ENCODE measurements around the gene CEL.
"Not testable (repeated sequence)": the region's sequence is repeated elsewhere in the genome, so short reads cannot be mapped to it uniquely, and the experiment has no call there.

CEL gene

GRCh38 chr9:133061764-133062145, at the start of gene CEL:
Gene CEL (plus strand): TSS chr9:133061981. CDS start chr9:133062003, 22 bp downstream.
- DNase-seq (ENCODE audit: low read depth); H3K4me3 ChIP-seq (ENCODE audit: control insufficient read depth, low read depth, low read length): not testable (repeated sequence)

DNA sequence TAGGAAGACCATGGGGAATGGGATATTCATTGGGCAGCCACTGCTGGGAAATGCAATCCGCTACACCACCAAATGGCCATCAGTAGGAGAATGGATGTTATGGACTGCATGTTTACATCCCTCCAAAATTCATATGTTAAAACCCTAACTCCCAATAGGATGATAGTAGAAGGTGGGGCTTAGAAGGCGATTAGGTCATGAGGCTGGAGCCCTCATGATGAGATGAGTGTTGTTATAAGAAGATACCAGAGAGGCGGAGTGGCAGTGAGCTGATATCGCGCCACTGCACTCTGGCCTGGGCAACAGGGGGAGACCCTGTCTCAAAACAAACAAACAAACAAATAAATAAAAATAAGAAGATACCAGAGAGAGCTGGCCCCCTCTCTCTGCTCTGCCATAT, 47.1 kb upstream of the CEL start:
- DNase-seq (ENCODE audit: low read depth): no peak
- no peak overlapping the region for H3K4me3 ChIP-seq (ENCODE audit: control insufficient read depth, low read depth, low read length)
- no peak for TF ChIP-seq CTCF (conservative IDR thresholded peaks at IDR 0.05; ENCODE audit: control insufficient read depth, insufficient read depth, low read depth, low read length)

GRCh38 chr9:133023117-133023890, 38.5 kb upstream of the CEL start:
- no peak for TF ChIP-seq CTCF (conservative IDR thresholded peaks at IDR 0.05; ENCODE audit: control insufficient read depth, insufficient read depth, low read depth, low read length)
- no peak for DNase-seq (ENCODE audit: low read depth)
- H3K4me3 ChIP-seq (ENCODE audit: control insufficient read depth, low read depth, low read length): no peak overlapping the region

GRCh38 chr9:133026426-133026825, 35.4 kb upstream of the CEL start:
- no peak for TF ChIP-seq CTCF (conservative IDR thresholded peaks at IDR 0.05; ENCODE audit: control insufficient read depth, insufficient read depth, low read depth, low read length)
- H3K4me3 ChIP-seq (ENCODE audit: control insufficient read depth, low read depth, low read length): no peak overlapping the region
- no peak for DNase-seq (ENCODE audit: low read depth)

- no peak overlapping the region for H3K4me3 ChIP-seq (ENCODE audit: control insufficient read depth, low read depth, low read length)
These were observed 34.6 kb upstream of the CEL start for GRCh38 chr9:133027134-133027533.

GRCh38 chr9:133028221-133028620, 33.6 kb upstream of the CEL start:
- H3K4me3 ChIP-seq (ENCODE audit: control insufficient read depth, low read depth, low read length): no peak overlapping the region
- TF ChIP-seq CTCF (conservative IDR thresholded peaks at IDR 0.05; ENCODE audit: control insufficient read depth, insufficient read depth, low read depth, low read length): no peak
- DNase-seq (ENCODE audit: low read depth): no peak

More at GRCh38 chr9:133027134-133027533, 34.6 kb upstream of the CEL start:
- no peak for TF ChIP-seq CTCF (conservative IDR thresholded peaks at IDR 0.05; ENCODE audit: control insufficient read depth, insufficient read depth, low read depth, low read length)
- DNase-seq (ENCODE audit: low read depth): no peak

GRCh38 chr9:133029994-133030316, 31.8 kb upstream of the CEL start:
- TF ChIP-seq CTCF (conservative IDR thresholded peaks at IDR 0.05; ENCODE audit: control insufficient read depth, insufficient read depth, low read depth, low read length): no peak
- DNase-seq (ENCODE audit: low read depth): no peak

More at GRCh38 chr9:133029994-133030316, 31.8 kb upstream of the CEL start:
- H3K4me3 ChIP-seq (ENCODE audit: control insufficient read depth, low read depth, low read length): peak overlapping the region; percentile 84
